ENCODE results near the gene COL6A2. TPM values are rescaled to one million over a fixed set of nuclear protein-coding genes. Genes with fewer than 3 reads are reported as not detected.

COL6A2 gene
- 100 to 1,000 TPM; 198 to 474 TPM for total RNA-seq

DNA sequence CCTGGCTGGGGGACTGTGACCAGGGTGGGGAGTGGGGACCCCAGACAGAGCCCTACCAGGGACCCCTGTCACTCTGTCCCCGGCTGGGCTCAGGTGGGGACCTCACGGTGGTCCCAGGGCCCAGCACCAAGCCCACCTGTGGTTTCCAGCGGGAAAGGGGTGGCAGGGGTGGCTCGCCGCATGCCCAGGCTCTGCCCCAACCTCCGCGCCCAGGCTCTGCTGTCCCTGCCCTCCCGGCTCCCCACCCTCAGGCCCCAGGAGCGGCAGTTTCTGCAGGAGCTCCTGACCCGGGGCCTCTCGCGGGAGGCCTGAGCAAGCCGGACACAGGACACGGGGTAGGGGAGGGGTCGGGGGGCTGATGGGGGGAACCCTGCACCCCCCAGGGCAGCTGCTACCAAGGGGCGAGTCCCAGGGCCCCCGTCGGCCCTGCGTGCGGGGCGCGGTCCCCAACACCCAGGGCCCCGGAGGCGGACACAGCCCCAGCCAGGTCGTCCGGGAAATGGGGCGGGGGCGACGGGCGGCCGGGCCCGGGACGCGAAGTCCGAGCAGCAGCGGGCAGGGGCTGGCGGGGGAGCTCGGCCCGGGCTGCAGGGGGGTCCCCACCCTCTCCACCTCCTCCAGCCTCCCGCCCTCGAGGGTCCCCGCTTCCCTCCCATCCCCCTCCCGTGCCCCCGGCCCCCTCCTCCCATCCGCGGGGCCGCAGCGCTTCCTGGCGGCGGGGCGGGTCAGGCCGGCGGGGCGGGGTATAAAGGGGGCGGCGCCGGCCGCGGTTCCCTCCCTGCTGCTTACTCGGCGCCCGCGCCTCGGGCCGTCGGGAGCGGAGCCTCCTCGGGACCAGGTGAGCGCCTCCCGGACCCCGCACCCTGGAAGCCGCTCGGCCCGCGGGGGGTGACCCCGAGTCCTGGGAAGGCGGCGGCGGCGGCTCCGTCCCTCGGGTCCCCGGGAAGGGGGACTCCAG, at the start of gene COL6A2:
Gene COL6A2, plus strand, starts transcription at position 777 of the 958 bp plus-strand sequence.
- peak; percentile 25 for DNase-seq (ENCODE audit: low spot score)
- Histone ChIP-seq H3K9me3 (no peaks in the 10 kb centered on the region), H3K4me3 (peak within 1 kb of the TSS; percentile 75 to 86), H3K4me1 (replicated peaks) (no peaks in the 10 kb centered on the region), H3K27ac (peak within 1 kb of the TSS; percentile 88 to 91), H3K36me3 (no peaks in the 10 kb centered on the region), H3K27me3 (replicated peaks; ENCODE audit: insufficient read depth) (no peaks in the 10 kb centered on the region)
- TF ChIP-seq, protein P1, sequence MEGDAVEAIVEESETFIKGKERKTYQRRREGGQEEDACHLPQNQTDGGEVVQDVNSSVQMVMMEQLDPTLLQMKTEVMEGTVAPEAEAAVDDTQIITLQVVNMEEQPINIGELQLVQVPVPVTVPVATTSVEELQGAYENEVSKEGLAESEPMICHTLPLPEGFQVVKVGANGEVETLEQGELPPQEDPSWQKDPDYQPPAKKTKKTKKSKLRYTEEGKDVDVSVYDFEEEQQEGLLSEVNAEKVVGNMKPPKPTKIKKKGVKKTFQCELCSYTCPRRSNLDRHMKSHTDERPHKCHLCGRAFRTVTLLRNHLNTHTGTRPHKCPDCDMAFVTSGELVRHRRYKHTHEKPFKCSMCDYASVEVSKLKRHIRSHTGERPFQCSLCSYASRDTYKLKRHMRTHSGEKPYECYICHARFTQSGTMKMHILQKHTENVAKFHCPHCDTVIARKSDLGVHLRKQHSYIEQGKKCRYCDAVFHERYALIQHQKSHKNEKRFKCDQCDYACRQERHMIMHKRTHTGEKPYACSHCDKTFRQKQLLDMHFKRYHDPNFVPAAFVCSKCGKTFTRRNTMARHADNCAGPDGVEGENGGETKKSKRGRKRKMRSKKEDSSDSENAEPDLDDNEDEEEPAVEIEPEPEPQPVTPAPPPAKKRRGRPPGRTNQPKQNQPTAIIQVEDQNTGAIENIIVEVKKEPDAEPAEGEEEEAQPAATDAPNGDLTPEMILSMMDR (IDR thresholded peaks at IDR 0.05), result peak in 2 of 4 experiments; percentile 22 to 36
- TF ChIP-seq POLR2AphosphoS5 (IDR thresholded peaks at IDR 0.05) (no peak), POLR2A (IDR thresholded peaks at IDR 0.05) (peak; percentile 12)
- WGBS, result 11% methylated on average over 48 of the region's 83 CpGs
- intact Hi-C loops (cut with DNase I), result loop anchor here (2.0 kb wide), 1 partner anchor 125 kb away; no protein-coding TSS in a partner anchor

- Histone ChIP-seq H3K4me1 (replicated peaks) (no peaks in the 10 kb centered on the region), H3K27ac (peak overlapping the region; percentile 69), H3K36me3 (no peaks in the 10 kb centered on the region), H3K9me3 (no peaks in the 10 kb centered on the region), H3K27me3 (replicated peaks; ENCODE audit: insufficient read depth) (peaks cover 4% of the 10 kb centered on the region), H3K4me3 (no peak overlapping the region)
- no peak for DNase-seq (ENCODE audit: low spot score)
- WGBS, result 50% methylated on average over 27 of the region's 27 CpGs
- peak; percentile 31 for TF ChIP-seq POLR2AphosphoS5 (IDR thresholded peaks at IDR 0.05)
- TF ChIP-seq POLR2A (IDR thresholded peaks at IDR 0.05), result no peak
- intact Hi-C loops (cut with DNase I), result no loop called here
These were observed 48.7 kb upstream of the COL6A2 start for GRCh38 chr21:46048926-46049889.

- peak overlapping the region; percentile 69 for H3K27ac ChIP-seq
- no peaks in the 10 kb centered on the region for H3K4me1 ChIP-seq (replicated peaks)
- no peak for DNase-seq (ENCODE audit: low spot score)
- H3K36me3 ChIP-seq, result no peaks in the 10 kb centered on the region
- intact Hi-C loops (cut with DNase I), result no loop called here
- WGBS, result 86% methylated on average over 31 of the region's 33 CpGs
- no peaks in the 10 kb centered on the region for H3K9me3 ChIP-seq
- H3K27me3 ChIP-seq (replicated peaks; ENCODE audit: insufficient read depth), result peaks cover 4% of the 10 kb centered on the region
- TF ChIP-seq, protein P1 (IDR thresholded peaks at IDR 0.05), result no peak
- no peak for TF ChIP-seq POLR2AphosphoS5 (IDR thresholded peaks at IDR 0.05)
- no peak for TF ChIP-seq POLR2A (IDR thresholded peaks at IDR 0.05)
- no peak overlapping the region for H3K4me3 ChIP-seq
These were observed 47.8 kb upstream of the COL6A2 start for GRCh38 chr21:46049890-46050667.

GRCh38 chr21:46050668-46051378, 47.1 kb upstream of the COL6A2 start:
- Histone ChIP-seq H3K27ac (peak overlapping the region in 1 of 2 donors; percentile 69), H3K4me3 (no peak overlapping the region), H3K27me3 (replicated peaks; ENCODE audit: insufficient read depth) (peaks cover 4% of the 10 kb centered on the region), H3K9me3 (no peaks in the 10 kb centered on the region), H3K4me1 (replicated peaks) (no peaks in the 10 kb centered on the region), H3K36me3 (no peaks in the 10 kb centered on the region)
- no peak for DNase-seq (ENCODE audit: low spot score)
- 91% methylated on average over 21 of the region's 22 CpGs for WGBS
- intact Hi-C loops (cut with DNase I), result no loop called here
- TF ChIP-seq, protein P1 (IDR thresholded peaks at IDR 0.05), result no peak
- TF ChIP-seq POLR2AphosphoS5 (IDR thresholded peaks at IDR 0.05), result no peak
- no peak for TF ChIP-seq POLR2A (IDR thresholded peaks at IDR 0.05)

Data from prostate gland (tissue), 2 donors.